ENCODE results near the gene PACS1. TPM values are rescaled to one million over a fixed set of nuclear protein-coding genes. Genes with fewer than 3 reads are reported as not detected.

PACS1 gene
- total RNA-seq, 1 experiment from 2014 or later, result 33.5 TPM

DNA sequence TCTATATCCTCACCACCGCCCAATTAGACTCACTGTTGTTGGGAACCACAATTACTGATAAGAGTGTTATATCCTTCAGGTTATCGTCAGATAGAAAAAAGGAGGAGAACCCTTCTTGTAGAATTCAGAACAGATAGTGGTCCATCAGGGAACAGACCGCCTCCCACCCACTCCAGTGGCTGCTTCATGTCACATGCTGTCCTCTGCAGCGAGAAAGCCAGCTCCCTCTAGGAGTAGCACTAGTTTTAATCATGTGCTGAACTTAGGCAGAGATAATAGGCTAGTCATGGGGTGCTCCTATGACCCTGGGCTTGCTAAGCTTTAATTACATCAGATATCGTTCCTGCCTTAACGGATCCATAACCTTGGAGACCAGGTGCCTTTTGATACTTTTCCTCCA, 146.8 kb downstream of the PACS1 start:
- peaks cover 58% of the 10 kb centered on the region for H3K36me3 Mint-ChIP-seq (ENCODE audit: insufficient read depth, unreplicated experiment)
- POLR2A ChIA-PET, result no interaction called here
- no TSS peak for BruUV-seq (replicated peaks)
- TF ChIP-seq, protein P1, sequence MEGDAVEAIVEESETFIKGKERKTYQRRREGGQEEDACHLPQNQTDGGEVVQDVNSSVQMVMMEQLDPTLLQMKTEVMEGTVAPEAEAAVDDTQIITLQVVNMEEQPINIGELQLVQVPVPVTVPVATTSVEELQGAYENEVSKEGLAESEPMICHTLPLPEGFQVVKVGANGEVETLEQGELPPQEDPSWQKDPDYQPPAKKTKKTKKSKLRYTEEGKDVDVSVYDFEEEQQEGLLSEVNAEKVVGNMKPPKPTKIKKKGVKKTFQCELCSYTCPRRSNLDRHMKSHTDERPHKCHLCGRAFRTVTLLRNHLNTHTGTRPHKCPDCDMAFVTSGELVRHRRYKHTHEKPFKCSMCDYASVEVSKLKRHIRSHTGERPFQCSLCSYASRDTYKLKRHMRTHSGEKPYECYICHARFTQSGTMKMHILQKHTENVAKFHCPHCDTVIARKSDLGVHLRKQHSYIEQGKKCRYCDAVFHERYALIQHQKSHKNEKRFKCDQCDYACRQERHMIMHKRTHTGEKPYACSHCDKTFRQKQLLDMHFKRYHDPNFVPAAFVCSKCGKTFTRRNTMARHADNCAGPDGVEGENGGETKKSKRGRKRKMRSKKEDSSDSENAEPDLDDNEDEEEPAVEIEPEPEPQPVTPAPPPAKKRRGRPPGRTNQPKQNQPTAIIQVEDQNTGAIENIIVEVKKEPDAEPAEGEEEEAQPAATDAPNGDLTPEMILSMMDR (IDR thresholded peaks at IDR 0.05; ENCODE audit: unreplicated experiment), result no peak
- H3K4me3 Mint-ChIP-seq (ENCODE audit: unreplicated experiment), result no peak overlapping the region
- DNase-seq (ENCODE audit: unreplicated experiment), result no peak
- H3K27ac Mint-ChIP-seq (ENCODE audit: low read depth, unreplicated experiment), result no peak overlapping the region
- CTCF ChIA-PET, result no interaction called here
- H3K4me1 Mint-ChIP-seq (ENCODE audit: insufficient read depth, unreplicated experiment), result no peaks in the 10 kb centered on the region
- H3K9me3 Mint-ChIP-seq (ENCODE audit: unreplicated experiment), result no peaks in the 10 kb centered on the region
- intact Hi-C loops (cut with micrococcal nuclease), result no loop called here
- no peaks in the 10 kb centered on the region for H3K27me3 Mint-ChIP-seq (ENCODE audit: insufficient read depth, unreplicated experiment)

DNA sequence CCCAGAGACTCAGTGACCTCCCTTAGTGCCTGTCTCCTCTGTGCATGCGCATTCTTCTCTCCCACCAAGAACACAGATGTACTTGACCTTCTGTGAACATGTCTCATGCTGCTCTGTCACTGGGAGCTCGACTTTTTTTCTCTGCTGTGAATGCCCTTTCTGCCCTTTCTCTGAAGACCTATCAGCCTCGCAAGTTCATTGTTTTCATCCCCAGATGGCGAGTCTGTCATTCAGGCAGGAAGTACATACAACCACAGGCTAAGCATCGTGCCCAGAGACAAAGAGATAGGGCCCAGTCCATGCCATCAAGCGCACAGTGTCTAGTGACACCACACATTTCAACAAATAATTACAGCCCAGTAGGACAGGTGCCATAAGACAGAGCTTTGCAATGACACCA, 148.0 kb downstream of the PACS1 start:
- no TSS peak for BruUV-seq (replicated peaks)
- Mint-ChIP-seq H3K4me3 (ENCODE audit: unreplicated experiment) (no peak overlapping the region), H3K36me3 (ENCODE audit: insufficient read depth, unreplicated experiment) (peaks cover 52% of the 10 kb centered on the region), H3K27ac (ENCODE audit: low read depth, unreplicated experiment) (no peak overlapping the region), H3K27me3 (ENCODE audit: insufficient read depth, unreplicated experiment) (no peaks in the 10 kb centered on the region), H3K4me1 (ENCODE audit: insufficient read depth, unreplicated experiment) (peaks cover 6% of the 10 kb centered on the region), H3K9me3 (ENCODE audit: unreplicated experiment) (no peaks in the 10 kb centered on the region)
- intact Hi-C loops (cut with micrococcal nuclease), result no loop called here
- TF ChIP-seq, protein P1 (IDR thresholded peaks at IDR 0.05; ENCODE audit: unreplicated experiment), result no peak
- no peak for DNase-seq (ENCODE audit: unreplicated experiment)
- ChIA-PET POLR2A (interaction anchor here (0.6 kb wide), 1 partner anchor 137 kb away, joined by 3 read pairs; no protein-coding TSS in a partner anchor), CTCF (interaction anchor here (0.6 to 1.1 kb wide), 4 partner anchors 65 to 581 kb away, joined by 4 to 6 read pairs (median 4); no protein-coding TSS in a partner anchor)

DNA sequence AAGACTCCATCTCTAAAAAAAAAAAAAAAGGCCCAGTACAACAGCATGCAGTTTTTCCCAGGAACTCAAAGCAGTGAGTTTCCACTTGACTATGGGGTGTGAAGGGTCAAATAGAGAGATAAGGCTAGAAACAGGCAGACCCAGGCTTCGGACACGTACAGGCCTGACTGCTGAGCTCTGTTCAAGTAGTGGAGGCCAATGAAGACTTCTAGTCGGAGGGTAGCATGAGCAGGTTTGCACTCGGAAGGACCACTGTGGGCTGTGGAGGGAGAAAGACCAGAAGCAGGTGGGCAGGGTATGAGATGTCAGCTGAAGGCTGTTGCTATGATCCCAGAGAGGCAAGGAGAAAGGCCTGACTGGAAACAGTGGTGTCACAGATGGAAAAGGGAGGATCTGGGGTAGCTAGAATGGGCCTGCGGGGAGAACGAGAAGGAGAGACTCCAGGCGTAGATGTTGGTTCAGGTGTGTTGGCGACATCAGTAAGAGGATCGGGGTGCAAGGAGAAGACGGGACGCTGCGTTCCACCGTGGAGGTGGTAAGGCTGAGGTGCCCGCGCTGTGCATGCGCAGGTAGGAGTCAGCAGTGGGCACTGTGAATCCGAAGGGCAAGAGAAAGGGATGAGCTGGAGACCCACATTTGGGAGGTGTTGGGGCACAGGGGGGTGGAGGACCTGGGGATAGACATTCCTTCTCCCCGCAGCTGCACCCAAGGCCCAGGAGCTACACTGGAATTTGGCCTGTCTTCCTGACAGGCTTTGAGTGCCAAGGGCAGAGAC, 149.0 kb downstream of the PACS1 start:
- TF ChIP-seq, protein P1 (IDR thresholded peaks at IDR 0.05; ENCODE audit: unreplicated experiment), result no peak
- peaks cover 6% of the 10 kb centered on the region for H3K4me1 Mint-ChIP-seq (ENCODE audit: insufficient read depth, unreplicated experiment)
- H3K36me3 Mint-ChIP-seq (ENCODE audit: insufficient read depth, unreplicated experiment), result peaks cover 45% of the 10 kb centered on the region
- H3K9me3 Mint-ChIP-seq (ENCODE audit: unreplicated experiment), result no peaks in the 10 kb centered on the region
- H3K4me3 Mint-ChIP-seq (ENCODE audit: unreplicated experiment), result no peak overlapping the region
- BruUV-seq (replicated peaks), result no TSS peak
- intact Hi-C loops (cut with micrococcal nuclease), result no loop called here
- no peak for DNase-seq (ENCODE audit: unreplicated experiment)
- ChIA-PET POLR2A (interaction anchor here (0.8 kb wide), 1 partner anchor 39 kb away, joined by 3 read pairs; no protein-coding TSS in a partner anchor), CTCF (interaction anchor here (0.6 to 1.1 kb wide), 3 partner anchors 81 to 580 kb away, joined by 4 to 5 read pairs (median 4); no protein-coding TSS in a partner anchor)
- no peaks in the 10 kb centered on the region for H3K27me3 Mint-ChIP-seq (ENCODE audit: insufficient read depth, unreplicated experiment)
- no peak overlapping the region for H3K27ac Mint-ChIP-seq (ENCODE audit: low read depth, unreplicated experiment)

DNA sequence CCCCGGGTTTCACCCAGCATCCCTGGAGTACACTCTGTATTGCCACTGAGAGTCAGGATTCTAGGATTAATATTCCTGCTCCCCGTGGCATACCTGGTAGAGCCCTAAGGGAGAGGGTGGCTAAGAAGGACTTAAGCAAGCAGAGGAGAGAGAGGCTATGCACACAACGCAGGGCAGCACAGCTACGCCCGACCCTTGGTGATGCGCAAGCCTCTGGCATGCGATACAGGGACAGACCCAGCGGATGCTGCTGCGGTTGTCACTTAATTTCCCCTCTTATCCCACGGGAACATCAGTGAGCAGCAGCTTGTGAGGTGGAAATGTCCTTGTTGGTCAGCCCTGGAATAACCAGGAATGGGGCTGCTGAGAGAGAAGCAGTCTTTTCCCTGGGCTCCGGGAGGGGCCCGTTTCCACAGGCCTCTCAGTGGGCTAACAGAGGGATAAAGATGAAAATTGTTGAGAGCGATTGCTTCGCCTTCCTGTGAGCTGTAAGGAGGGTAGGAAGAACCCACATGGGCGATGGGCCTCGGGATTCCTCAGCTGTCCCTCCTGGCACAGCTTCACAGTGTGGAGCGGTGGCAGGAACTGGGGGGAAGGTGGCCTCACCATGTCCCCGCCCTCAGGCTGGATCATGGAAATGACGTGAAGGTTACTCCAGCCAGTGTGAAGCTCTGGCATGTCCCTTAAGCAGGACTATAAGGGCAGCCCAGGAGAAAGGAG, 149.9 kb downstream of the PACS1 start:
- TF ChIP-seq, protein P1 (IDR thresholded peaks at IDR 0.05; ENCODE audit: unreplicated experiment), result no peak
- POLR2A ChIA-PET, result interaction anchor here (0.7 to 0.8 kb wide), 4 partner anchors 38 to 212 kb away, joined by 3 to 4 read pairs (median 3); partner anchors contain the start of gene RIN1
- Mint-ChIP-seq H3K4me3 (ENCODE audit: unreplicated experiment) (no peak overlapping the region), H3K9me3 (ENCODE audit: unreplicated experiment) (no peaks in the 10 kb centered on the region), H3K36me3 (ENCODE audit: insufficient read depth, unreplicated experiment) (peaks cover 41% of the 10 kb centered on the region), H3K27ac (ENCODE audit: low read depth, unreplicated experiment) (no peak overlapping the region), H3K4me1 (ENCODE audit: insufficient read depth, unreplicated experiment) (peaks cover 6% of the 10 kb centered on the region), H3K27me3 (ENCODE audit: insufficient read depth, unreplicated experiment) (no peaks in the 10 kb centered on the region)
- no peak for DNase-seq (ENCODE audit: unreplicated experiment)
- intact Hi-C loops (cut with micrococcal nuclease), result no loop called here
- CTCF ChIA-PET, result interaction anchor here (1.4 kb wide), 1 partner anchor 12 kb away, joined by 7 read pairs; no protein-coding TSS in a partner anchor
- no TSS peak for BruUV-seq (replicated peaks)

Measured in MCF 10A (cell line).